NCI-H446 treated with DMSO at 0.1 percent for 48 hours (cell line): ENCODE results near the gene RHOBTB3.

Experiments
- DNase-seq: peaks from one replicate; lab custom pipeline; 2025; lab: John Stamatoyannopoulos, UW

The RHOBTB3 gene

DNA sequence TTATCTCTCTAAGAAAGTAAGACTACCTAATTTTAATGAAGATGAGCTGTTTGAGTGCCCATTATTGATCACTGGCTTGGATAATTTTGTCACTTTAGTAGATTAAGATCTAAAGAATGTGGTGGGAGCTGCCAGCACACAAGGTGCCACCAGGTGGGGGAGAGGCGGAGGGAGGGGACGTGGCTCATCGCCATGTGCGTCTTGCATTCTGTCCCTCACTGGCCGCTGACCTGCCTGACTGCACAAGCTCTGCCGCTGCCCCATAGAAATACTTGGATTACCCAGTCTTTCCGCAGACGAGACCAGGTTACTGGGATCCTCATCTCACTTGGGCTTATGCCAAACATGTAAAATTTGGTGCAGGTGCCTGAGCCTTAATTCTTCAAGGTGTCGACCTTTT, 37.6 kb downstream of the RHOBTB3 start:
- DNase-seq, result no peak

DNA sequence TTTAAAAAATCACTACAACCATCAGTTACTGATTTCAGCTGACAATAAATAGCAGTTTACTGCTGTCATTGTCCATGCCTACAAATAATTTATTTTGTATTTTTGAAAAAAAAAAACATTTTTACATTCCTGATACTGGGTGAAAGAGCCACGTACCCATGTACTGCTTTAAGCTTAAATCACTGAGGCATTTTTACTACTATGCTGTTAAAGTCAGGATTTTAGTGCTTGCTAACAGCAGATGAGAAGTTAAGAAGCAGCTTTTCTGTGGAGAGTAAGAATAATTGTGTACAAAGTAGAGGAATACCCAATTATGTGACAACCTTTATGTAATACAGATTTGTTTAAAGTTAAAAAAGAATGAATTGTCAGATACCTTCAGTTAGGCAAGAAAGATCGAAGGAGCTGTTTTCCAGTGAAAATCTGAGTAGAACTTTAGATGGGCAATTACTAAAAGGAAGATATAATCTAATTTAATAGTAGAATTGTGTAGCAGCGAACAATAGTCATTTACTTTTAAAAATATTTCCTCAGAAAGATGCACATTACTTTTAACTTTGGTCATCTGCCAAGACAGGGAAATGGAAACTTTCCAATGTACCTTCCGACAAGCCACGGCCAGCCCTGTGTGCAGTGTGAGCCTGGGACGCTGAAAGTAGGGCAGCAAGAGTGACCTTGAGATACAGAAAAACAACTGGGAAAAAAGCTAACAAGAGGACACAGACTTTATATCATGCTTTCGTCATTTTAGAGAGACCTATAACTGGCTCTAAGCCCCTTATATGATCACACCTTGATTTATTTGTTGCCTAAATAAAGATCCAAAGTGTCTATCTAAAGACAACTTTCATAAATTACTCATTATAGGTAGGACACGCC, 39.9 kb downstream of the RHOBTB3 start:
- no peak for DNase-seq

DNA sequence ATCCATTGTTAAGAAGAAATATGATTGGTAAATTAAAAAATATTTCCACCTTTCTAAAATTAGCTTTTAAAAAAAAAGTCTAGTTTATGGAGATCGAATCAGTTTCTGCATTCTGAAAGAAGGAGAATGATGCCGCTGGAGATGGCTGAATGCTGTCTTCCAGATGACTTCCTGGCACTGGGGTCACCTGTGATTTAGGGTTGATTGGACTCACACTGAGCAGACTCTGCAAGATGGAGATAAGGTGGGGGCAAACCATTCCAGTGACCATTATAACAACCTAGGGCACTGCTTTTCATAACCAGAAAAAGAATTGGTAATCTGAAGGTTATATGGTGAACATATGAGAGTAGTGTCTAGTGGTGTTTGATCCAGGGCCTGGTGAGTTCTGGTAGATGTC, 40.8 kb downstream of the RHOBTB3 start:
- no peak for DNase-seq

DNA sequence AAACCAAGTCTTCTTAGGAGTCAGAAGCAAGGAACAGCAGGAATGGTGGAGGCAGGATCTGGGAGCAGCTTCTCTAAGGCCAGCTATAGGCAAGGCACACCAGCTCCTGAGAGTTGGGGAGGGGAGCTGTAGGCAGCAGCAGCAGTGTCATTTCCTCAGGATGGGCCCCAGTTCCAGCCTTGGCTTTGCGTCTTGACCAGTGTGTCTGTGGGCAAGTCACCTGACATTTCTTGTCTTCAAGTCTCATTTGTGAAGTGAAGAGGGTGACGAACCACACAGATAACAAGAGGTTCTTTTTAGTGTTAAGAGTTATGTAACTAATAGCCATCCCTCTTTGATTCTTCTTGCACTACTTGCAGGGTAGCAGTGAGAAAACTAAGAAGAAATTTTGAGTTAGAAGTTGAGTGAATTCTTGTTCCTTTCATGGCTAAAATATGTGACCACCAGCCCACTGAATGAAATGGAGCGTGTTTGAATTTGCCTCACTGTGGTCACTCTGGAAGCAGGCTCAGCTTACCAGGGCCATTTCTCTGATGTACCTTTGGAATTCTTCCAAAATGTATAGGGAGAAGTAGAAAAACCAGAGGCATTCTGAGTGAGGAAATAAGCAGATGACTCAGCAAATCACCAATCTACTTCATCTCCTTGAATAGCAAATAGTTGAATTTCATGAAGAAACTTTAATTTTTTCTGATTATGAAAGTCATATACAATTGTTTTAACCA, 42.4 kb downstream of the RHOBTB3 start:
- no peak for DNase-seq

DNA sequence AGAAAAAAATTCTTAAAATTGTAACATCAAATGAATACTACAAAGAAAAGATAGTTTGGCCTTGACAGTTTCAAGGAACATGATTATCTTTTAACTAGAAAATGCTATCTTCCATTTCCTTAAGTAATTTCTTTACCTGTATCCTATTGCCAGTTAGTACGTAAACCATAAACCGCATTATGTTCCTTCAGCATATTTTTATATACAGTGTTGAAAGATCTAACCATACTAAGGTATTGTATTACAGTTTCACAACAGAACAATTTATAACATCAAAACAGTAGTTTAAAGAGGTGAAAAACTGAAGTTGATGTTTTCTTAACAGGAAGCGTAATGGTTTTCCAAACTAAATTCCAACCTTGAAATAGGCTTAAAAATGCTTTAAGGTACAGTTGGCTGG, 46.3 kb downstream of the RHOBTB3 start:
- no peak for DNase-seq

DNA sequence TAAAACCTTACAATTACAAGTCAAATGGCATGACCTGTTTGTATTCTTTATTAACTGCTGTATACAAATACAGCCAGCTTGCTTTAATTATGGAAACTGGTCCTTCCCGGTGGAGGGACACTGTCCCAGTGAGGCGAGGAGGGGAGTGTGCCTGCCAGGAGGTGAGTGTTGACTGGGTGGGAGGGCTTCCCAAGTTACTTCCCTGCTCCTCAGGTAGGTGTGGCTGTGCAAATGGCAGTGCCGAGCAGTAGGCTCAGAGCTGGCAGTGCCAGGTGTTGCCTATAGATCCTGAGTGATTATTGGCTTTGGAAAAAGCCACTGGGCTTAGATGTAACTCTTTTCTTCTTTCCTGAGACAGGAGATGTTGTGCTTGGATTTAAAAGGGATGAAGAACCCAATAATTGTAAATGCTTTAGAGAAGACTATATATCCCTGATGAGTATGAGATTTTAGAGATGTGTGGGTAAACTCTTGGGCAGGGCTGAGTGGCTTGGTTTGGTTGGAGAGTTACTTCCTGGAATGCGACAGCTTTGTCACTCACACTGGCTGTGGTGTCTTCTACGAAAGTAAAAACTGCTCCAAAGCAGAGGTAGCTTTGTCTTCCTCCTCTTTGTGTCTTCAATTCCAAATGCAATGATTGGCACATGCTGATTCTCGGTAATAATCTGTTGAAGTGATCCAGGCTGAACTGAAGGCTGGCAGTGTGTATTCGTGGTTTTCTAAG, 47.7 kb downstream of the RHOBTB3 start:
- no peak for DNase-seq

DNA sequence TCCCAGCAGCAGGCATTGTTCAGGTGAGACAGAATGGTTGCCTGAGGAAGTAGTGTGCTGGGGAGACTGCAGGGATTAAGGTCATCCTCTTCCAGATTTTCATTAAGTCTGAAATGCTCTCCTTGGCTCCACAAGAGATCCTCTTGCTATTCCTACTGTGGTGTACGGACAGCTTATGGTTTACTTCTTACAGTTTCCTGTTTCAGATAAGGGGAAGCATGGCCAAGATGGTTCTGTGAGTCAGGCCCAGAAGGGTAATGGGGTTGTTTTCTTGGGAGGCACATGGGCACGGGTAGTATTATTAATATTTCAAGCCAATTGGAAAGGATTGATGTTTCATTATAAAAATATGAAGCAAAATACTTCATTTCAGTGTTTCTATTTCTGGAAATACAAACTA, 48.5 kb downstream of the RHOBTB3 start:
- DNase-seq, result no peak

DNA sequence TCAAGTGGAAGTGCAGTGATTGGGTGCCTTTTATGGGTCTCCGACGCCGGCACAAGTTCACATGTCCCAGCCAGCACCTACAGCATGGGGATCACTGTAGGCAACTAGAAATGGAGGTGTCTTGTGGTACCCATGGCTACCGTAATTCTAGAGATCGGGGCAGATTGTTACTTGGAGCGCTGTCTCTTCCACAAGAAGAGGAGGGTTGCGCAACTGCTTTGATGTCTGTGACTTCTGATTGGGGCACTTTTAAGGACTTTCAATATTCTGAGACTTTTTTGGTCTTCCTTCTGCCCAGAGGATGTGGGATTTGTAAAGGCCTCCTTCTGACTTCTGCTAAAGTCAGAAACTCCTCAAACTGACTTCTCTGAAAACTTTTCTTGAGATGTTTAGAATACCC, 49.5 kb downstream of the RHOBTB3 start:
- no peak for DNase-seq

DNA sequence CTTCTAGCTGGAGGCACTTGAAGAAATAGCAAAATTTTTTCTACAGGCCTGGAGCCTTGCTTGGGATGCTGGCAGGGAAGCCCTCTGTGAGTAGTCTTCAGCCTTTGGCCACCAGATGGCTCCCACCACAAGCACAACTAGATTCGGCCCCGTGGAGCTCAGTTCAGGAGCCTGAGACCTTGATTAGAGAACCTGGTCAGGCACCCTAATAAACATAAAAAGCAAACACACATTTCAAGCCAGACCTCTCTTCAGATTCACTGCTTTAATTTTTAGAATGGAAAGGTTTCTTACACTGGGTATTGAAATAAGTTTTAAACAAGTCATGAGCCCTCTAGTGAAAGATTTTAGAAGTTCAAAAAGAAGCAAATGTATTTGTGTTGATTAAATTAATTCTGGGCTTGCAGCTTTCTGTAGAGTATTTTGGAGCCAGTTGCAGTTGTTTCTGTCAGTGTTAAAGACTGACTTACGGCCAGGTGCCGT, 50.0 kb downstream of the RHOBTB3 start:
- peak; percentile 21 for DNase-seq

DNA sequence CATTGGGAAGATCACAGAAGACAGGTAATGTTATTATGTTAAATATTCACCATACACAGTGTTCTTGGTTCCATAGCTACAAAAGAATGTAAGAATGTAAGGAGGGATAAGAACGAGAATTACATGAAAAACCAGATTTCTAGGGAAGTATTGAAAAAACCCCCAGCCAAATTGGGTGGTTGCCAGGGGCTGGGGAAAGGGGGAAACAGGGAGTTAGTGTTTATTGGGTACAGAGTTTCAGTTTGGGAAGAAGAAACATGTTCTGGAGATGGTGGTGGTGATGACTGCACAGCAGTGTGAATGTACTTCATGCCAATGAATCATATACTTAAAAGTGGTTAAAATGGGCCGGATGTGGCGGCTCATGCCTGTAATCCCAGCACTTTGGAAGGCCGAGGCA, 51.0 kb downstream of the RHOBTB3 start:
- DNase-seq, result no peak

DNA sequence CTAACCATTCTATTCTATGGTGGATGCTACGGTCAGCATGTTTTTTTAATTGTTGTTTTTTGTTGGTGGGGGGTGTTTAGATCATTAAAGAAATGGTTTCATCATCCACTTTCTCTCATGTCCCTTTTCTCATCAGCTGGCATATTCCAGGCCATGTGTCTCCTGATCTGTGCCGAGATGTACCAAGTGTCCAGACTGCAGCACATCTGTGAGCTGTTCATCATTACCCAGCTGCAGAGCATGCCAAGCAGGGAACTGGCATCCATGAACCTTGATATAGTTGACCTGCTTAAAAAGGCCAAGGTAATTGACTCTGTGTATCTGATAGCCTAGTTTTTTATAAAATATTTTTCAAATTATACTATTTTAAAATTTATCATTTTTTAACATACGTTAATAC, 52.5 kb downstream of the RHOBTB3 start:
- no peak for DNase-seq

DNA sequence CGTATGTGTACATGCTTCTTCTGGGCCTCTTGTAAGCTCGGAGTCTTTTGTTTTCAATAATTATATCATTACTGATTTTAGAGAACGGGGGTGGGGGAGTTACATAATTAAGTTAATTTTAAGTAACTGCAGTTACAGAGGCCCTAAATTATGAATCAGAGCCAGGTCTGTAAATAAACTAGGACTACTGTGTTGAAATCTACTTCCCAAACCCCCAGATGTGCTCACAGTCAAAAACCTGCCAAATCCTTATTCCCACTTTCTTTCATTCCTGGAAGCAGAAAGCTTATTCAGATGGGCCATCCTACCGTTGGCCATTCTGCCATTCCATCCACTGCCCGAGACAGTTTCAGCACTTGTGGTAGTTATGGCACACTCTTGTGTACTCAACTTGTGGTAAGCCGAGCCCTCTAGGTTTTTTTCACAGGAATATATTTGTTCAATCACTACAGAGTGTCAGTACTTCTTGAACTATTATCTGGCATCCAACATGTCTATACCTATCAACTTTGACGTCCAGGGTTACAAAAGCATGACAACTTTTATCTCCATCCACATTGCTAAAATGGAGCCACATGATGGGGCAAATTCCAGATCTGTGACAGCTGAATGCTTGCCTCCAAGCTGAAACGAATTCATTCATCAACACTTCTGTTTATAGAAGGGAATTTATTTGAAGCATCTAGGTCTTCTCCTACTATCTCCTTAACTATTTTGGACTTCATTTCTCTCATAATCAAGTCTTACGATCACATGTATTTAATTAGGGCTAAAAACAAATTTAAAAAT, 53.6 kb downstream of the RHOBTB3 start:
- DNase-seq, result no peak

DNA sequence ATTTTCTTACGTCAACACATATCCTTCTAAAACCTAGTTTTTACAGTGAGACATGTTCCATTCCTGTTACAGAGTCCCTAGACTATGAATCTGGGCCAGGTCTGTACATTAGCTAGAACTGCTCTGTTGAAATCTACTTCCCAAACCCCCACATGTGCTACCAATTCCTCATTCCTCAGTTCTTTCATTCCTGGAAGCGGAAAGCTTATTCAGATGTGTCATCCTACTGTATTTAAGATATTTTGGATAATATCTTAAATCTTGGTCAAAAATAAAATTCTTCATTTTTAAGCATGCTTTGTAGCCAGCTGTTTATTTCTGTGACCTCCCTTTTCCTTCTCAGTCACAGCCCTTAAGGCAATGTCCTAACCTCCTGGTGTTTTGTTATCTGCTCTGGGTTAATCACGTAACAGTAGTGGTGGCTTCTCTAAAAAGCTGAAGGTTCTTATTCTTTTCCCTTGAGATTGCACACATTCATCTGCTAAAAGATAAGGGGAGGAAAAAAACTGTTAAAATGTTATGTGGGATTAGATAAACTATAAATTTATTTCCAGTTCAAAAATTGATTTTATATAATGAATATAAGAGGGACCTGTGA, 55.8 kb downstream of the RHOBTB3 start:
- DNase-seq, result no peak

DNA sequence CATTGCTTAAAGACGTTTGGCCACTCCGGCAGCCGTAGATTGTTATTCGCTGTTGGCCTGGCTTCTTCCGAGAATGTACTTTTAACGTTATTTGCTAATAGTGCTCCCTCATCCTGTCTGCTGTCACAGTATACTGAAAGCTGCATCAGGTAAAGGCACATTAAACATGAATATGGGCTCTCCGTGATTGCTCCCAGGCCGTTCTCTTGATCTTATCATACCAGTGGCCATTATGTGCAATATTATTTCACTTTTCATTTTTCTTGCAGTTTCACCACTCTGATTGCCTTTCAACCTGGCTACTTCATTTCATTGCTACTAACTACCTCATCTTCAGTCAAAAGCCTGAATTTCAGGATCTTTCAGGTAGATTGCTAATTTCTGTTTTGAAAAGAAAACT, 57.4 kb downstream of the RHOBTB3 start:
- no peak for DNase-seq

DNA sequence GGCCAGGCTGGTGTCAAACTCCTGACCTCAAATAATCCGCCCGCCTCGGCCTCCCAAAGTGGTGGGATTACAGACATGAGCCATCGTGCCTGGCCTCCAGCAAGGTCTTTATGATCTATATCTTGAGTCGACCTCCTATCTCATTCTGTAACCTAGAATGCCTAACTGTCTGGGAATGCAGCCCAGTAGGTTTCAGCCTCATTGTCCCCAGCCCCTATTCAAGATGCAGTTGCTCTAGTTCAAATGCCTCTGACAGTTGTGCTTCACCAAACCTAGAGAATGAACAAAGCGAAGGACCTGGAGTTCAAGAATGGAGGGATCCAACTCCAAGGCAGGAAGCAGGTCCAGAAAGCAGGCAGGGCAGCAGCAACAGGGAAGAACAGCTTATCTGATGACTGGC, 60.6 kb downstream of the RHOBTB3 start:
- no peak for DNase-seq

DNA sequence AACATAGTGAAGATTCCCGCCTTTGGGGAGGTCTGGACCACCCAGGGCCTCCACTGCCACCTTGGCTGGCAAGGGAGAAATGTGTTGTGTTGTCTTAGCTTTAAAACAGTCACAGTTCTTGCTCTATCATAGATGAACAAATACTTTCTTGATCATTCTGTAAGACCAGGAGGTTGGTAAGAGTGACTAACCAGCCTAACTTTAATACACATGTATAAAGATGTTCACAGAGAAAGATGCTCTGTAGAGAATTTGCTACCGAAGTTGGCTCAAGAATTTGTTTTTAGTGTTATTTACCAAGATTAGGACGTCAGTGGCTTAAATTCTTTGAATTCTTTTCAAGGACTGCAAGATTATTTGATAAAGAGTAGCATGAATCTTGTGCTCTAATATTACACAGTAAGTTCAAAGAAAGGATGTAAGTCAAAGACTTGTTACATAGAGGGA, 63.0 kb downstream of the RHOBTB3 start:
- no peak for DNase-seq

DNA sequence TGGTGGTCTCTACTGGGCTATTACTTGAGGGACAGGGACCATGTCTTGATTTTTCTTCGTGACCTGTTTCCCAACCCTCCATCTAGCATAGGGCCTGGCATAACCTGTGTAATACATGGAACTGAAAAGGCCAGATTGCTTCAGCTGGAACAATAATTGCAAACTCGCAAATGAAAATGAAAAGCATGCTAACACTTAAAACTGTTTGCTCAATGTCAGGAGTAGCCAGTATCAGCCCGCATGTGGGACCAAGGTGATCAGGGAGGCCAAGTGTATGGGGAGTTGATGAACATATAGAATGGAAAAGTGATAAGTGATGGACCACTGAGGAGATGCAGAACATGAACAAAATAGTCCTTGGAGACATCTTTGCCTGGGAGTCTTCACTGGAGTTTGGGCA, 66.2 kb downstream of the RHOBTB3 start:
- no peak for DNase-seq

DNA sequence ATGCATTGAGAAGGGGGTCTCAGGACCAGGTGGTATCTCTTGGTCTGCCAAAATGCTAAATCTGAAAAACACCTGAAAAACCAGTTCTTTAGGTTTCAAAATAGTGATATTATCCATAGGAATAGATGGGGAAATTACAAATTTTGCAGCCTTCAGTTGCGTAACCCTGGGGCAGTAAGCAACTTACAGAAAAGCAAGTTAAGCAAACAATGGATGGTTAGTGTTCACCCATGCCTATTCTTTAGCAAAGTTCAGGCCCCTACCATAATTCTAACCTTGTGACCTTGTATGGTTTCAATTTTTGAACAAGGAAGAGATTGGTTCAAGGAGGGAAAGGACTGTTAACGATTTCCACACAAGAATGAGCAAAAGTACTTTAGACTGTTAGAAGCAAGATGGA, 66.9 kb downstream of the RHOBTB3 start:
- DNase-seq, result no peak

DNA sequence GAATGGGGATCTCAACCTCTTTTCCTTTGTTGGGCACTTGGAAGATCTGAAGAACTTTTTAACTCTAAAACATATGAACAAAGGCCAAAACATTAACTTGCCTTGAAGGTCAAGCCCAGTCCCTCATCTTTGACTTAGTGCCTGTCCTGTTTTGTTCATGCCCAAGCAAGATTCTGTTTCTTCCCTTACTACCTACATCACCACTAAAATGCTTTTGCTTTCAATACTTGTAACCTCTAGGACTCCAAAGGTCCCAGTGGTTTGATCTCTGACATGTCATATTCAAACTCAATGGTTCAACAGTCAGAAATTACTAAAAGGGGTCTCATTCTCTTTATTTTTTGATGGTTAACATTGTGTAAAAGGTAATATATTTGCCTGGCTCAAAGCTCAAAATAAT, 67.4 kb downstream of the RHOBTB3 start:
- DNase-seq, result no peak

DNA sequence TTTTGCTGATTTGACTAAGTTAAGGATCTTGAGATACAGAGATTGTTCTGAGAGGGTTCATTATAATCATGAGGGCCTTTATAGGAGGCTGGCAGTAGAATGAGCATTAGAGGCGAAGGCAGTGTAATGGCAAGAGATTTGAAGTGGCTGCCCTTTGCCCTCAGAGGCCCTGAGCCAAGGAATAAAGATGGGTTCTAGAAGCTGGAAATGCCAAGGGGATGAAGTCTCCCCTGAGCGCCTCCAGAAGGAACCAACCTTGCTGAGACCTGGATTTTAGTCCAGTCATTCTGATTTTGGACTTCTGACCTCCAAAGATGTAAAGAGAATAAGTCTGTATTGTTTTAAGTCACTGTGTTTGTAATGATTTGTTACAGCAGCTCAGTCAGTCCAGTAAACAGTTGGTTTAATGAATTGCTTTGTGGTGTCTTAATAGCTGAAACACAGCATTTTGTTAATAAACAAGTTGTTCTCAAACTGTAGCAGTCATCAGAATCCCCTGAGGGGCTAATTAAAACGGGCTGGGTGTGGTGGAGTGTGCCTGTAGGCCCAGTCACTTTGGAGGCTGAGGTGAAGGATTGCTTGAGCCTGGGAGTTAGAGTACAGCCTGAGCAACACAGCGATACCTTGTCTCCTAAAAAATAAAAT, 68.2 kb downstream of the RHOBTB3 start:
- DNase-seq, result no peak

DNA sequence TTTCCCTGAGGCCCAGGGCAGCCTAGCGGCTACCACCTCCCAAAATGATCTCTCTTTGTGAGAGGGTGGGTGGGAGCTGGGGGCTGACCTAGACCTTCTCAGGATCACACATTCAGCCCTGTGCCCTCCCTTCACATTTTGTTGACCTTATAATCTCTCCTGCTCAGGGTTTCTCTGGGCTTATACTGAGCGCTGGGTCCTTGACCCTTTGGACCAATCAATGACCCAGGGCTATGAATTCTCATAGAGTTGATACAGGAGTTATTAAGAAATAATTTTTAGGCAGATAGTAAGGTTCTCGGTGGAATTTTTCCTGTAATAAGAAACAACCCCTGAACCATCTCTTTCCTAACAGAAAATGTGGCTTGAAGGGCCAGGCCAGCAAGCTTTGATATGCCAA, 69.4 kb downstream of the RHOBTB3 start:
- no peak for DNase-seq
